Measurements from ENCODE around the gene PRR3. TPM values are rescaled to one million over a fixed set of nuclear protein-coding genes. Genes with fewer than 3 reads are reported as not detected.

PRR3 gene
- total RNA-seq (12.0 TPM), polyA plus RNA-seq (10 to 100 TPM in 1 of 4 donors, 1 to 10 TPM in 3; 4.9 to 10.1 (median 7.7) TPM)

- Histone ChIP-seq H3K27ac (ENCODE audit: insufficient read depth, low read length, poor library complexity, severe bottlenecking) (peak within 1 kb of the TSS; percentile 99), H3K4me3 (ENCODE audit: low read depth, low read length) (peak within 1 kb of the TSS; percentile 95), H3K27me3 (ENCODE audit: control insufficient read depth, insufficient read depth, low read length) (no peaks in the 10 kb centered on the region), H3K4me1 (ENCODE audit: control insufficient read depth, insufficient read depth, low read length, poor library complexity, severe bottlenecking) (peaks cover 32% of the 10 kb centered on the region), H3K36me3 (ENCODE audit: control insufficient read depth, insufficient read depth, low read length) (peaks cover 26% of the 10 kb centered on the region), H3K9me3 (ENCODE audit: control insufficient read depth in 2 of 2, low read length in 2 of 2) (no peaks in the 10 kb centered on the region)
- peak within 1 kb of the TSS; percentile 99 to 100 (median 99) for H3K27ac Mint-ChIP-seq
- H3K36me3 Mint-ChIP-seq: peaks cover 20% of the 10 kb centered on the region
- peak; percentile 58 to 59 for ATAC-seq (ENCODE audit: low read depth in 2 of 2)
- peaks cover 16% of the 10 kb centered on the region for H3K27me3 Mint-ChIP-seq
- DNase-seq: peak; percentile 85 to 94 (median 94)
- H3K9me3 Mint-ChIP-seq: no peaks in the 10 kb centered on the region
- peak within 1 kb of the TSS; percentile 99 to 100 (median 100) for H3K4me3 Mint-ChIP-seq
- H3K4me1 Mint-ChIP-seq: peaks cover 16 to 70% (median 38%) of the 10 kb centered on the region in 4 donors
Observed at GRCh38 chr6:30556906-30557682, at the start of gene PRR3. Gene PRR3 (plus strand): TSS chr6:30557295. CDS start chr6:30557345, 50 bp downstream.

GRCh38 chr6:30507849-30508827 is 49.0 kb upstream of the PRR3 start:
- Mint-ChIP-seq H3K36me3 (no peaks in the 10 kb centered on the region), H3K4me3 (peak overlapping the region; percentile 76 to 93 (median 84)), H3K9me3 (peaks cover 0 to 5% (median 0%) of the 10 kb centered on the region in 7 donors), H3K4me1 (peaks cover 29 to 67% (median 45%) of the 10 kb centered on the region in 4 donors), H3K27me3 (peaks cover 6% of the 10 kb centered on the region), H3K27ac (peak overlapping the region; percentile 52 to 81 (median 57))
- ATAC-seq (ENCODE audit: low read depth in 2 of 2) (no peak), DNase-seq (no peak)
- H3K27me3 ChIP-seq (ENCODE audit: control insufficient read depth, insufficient read depth, low read length): no peaks in the 10 kb centered on the region
- H3K4me1 ChIP-seq (ENCODE audit: control insufficient read depth, insufficient read depth, low read length, poor library complexity, severe bottlenecking): peaks cover 57% of the 10 kb centered on the region
- peak overlapping the region; percentile 88 for H3K4me3 ChIP-seq (ENCODE audit: low read depth, low read length)
- H3K27ac ChIP-seq (ENCODE audit: insufficient read depth, low read length, poor library complexity, severe bottlenecking): peak overlapping the region; percentile 77
- no peaks in the 10 kb centered on the region for H3K9me3 ChIP-seq (ENCODE audit: control insufficient read depth in 2 of 2, low read length in 2 of 2)
- H3K36me3 ChIP-seq (ENCODE audit: control insufficient read depth, insufficient read depth, low read length): no peaks in the 10 kb centered on the region

GRCh38 chr6:30508890-30509736 is 48.0 kb upstream of the PRR3 start:
- H3K4me1 Mint-ChIP-seq: peaks cover 29 to 73% (median 45%) of the 10 kb centered on the region in 4 donors
- H3K36me3 Mint-ChIP-seq: no peaks in the 10 kb centered on the region
- H3K9me3 ChIP-seq (ENCODE audit: control insufficient read depth in 2 of 2, low read length in 2 of 2): no peaks in the 10 kb centered on the region
- H3K36me3 ChIP-seq (ENCODE audit: control insufficient read depth, insufficient read depth, low read length): no peaks in the 10 kb centered on the region
- H3K27me3 ChIP-seq (ENCODE audit: control insufficient read depth, insufficient read depth, low read length): no peaks in the 10 kb centered on the region
- H3K4me1 ChIP-seq (ENCODE audit: control insufficient read depth, insufficient read depth, low read length, poor library complexity, severe bottlenecking): peaks cover 57% of the 10 kb centered on the region
- peak overlapping the region; percentile 77 for H3K27ac ChIP-seq (ENCODE audit: insufficient read depth, low read length, poor library complexity, severe bottlenecking)
- ATAC-seq (ENCODE audit: low read depth in 2 of 2) (peak; percentile 82 to 85), DNase-seq (peak in 2 of 3 donors; percentile 88 to 90)
- peak overlapping the region; percentile 76 to 93 (median 84) for H3K4me3 Mint-ChIP-seq
- peaks cover 6% of the 10 kb centered on the region for H3K27me3 Mint-ChIP-seq
- peaks cover 0 to 5% (median 0%) of the 10 kb centered on the region in 7 donors for H3K9me3 Mint-ChIP-seq
- H3K27ac Mint-ChIP-seq: peak overlapping the region; percentile 57 to 94 (median 81)
- peak overlapping the region; percentile 88 for H3K4me3 ChIP-seq (ENCODE audit: low read depth, low read length)

- Mint-ChIP-seq H3K9me3 (peaks cover 0 to 5% (median 0%) of the 10 kb centered on the region in 7 donors), H3K27ac (peak overlapping the region; percentile 9 to 64 (median 51)), H3K36me3 (no peaks in the 10 kb centered on the region), H3K4me1 (peaks cover 34 to 87% (median 55%) of the 10 kb centered on the region in 4 donors), H3K27me3 (peaks cover 6% of the 10 kb centered on the region), H3K4me3 (peak overlapping the region; percentile 46 to 75 (median 58))
- no peaks in the 10 kb centered on the region for H3K27me3 ChIP-seq (ENCODE audit: control insufficient read depth, insufficient read depth, low read length)
- peak overlapping the region; percentile 77 for H3K27ac ChIP-seq (ENCODE audit: insufficient read depth, low read length, poor library complexity, severe bottlenecking)
- ATAC-seq (ENCODE audit: low read depth in 2 of 2) (no peak), DNase-seq (no peak)
- H3K4me3 ChIP-seq (ENCODE audit: low read depth, low read length): peak overlapping the region; percentile 88
- H3K36me3 ChIP-seq (ENCODE audit: control insufficient read depth, insufficient read depth, low read length): no peaks in the 10 kb centered on the region
- H3K9me3 ChIP-seq (ENCODE audit: control insufficient read depth in 2 of 2, low read length in 2 of 2): no peaks in the 10 kb centered on the region
- H3K4me1 ChIP-seq (ENCODE audit: control insufficient read depth, insufficient read depth, low read length, poor library complexity, severe bottlenecking): peaks cover 66% of the 10 kb centered on the region
Observed at GRCh38 chr6:30510419-30511168, 46.5 kb upstream of the PRR3 start.

GRCh38 chr6:30511169-30511546 is 45.9 kb upstream of the PRR3 start:
- Mint-ChIP-seq H3K36me3 (no peaks in the 10 kb centered on the region), H3K9me3 (peaks cover 0 to 5% (median 0%) of the 10 kb centered on the region in 7 donors), H3K4me3 (peak overlapping the region; percentile 46 to 75 (median 58)), H3K27ac (peak overlapping the region; percentile 51 to 83 (median 64)), H3K4me1 (peaks cover 30 to 87% (median 57%) of the 10 kb centered on the region in 4 donors), H3K27me3 (peaks cover 6% of the 10 kb centered on the region)
- H3K27ac ChIP-seq (ENCODE audit: insufficient read depth, low read length, poor library complexity, severe bottlenecking): no peak overlapping the region
- no peaks in the 10 kb centered on the region for H3K27me3 ChIP-seq (ENCODE audit: control insufficient read depth, insufficient read depth, low read length)
- H3K4me1 ChIP-seq (ENCODE audit: control insufficient read depth, insufficient read depth, low read length, poor library complexity, severe bottlenecking): peaks cover 72% of the 10 kb centered on the region
- no peaks in the 10 kb centered on the region for H3K36me3 ChIP-seq (ENCODE audit: control insufficient read depth, insufficient read depth, low read length)
- H3K9me3 ChIP-seq (ENCODE audit: control insufficient read depth in 2 of 2, low read length in 2 of 2): no peaks in the 10 kb centered on the region
- ATAC-seq (ENCODE audit: low read depth in 2 of 2): no peak
- no peak for DNase-seq
- peak overlapping the region; percentile 37 for H3K4me3 ChIP-seq (ENCODE audit: low read depth, low read length)

- ATAC-seq (ENCODE audit: low read depth in 2 of 2): no peak
- no peaks in the 10 kb centered on the region for H3K36me3 ChIP-seq (ENCODE audit: control insufficient read depth, insufficient read depth, low read length)
- H3K27ac ChIP-seq (ENCODE audit: insufficient read depth, low read length, poor library complexity, severe bottlenecking): no peak overlapping the region
- no peak for DNase-seq
- Mint-ChIP-seq H3K9me3 (peaks cover 0 to 5% (median 3%) of the 10 kb centered on the region in 7 donors), H3K36me3 (no peaks in the 10 kb centered on the region), H3K27ac (no peak overlapping the region), H3K27me3 (peaks cover 6% of the 10 kb centered on the region), H3K4me1 (peaks cover 25 to 84% (median 52%) of the 10 kb centered on the region in 4 donors), H3K4me3 (peak overlapping the region in 1 of 4 donors; percentile 61)
- H3K9me3 ChIP-seq (ENCODE audit: control insufficient read depth in 2 of 2, low read length in 2 of 2): no peaks in the 10 kb centered on the region
- peaks cover 60% of the 10 kb centered on the region for H3K4me1 ChIP-seq (ENCODE audit: control insufficient read depth, insufficient read depth, low read length, poor library complexity, severe bottlenecking)
- H3K27me3 ChIP-seq (ENCODE audit: control insufficient read depth, insufficient read depth, low read length): no peaks in the 10 kb centered on the region
- no peak overlapping the region for H3K4me3 ChIP-seq (ENCODE audit: low read depth, low read length)
Observed at GRCh38 chr6:30513451-30513850, 43.6 kb upstream of the PRR3 start.

All from CD4-positive, CD25-positive, alpha-beta regulatory T cell (primary cell).